ENCODE results near the gene NARS2.

DNA sequence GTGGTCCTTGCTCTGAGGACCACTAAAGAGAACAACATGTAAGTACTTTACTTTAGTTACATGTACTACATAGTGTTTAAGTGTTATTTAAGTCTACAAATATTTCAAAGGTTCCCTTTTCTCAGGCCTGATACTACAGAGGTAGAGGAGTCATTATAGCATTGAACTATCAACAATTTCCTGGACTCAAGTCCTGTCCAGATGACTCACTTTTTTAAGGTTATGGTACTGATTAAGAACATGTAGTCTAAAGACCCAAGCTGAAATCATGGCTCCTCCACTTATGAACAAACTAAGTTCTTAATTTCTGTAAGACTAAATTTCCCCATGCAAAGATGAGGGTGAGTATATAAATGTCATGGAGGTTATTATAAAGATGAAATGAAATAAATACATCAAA, 74.7 kb downstream of the NARS2 start:
- TF ChIP-seq PAX5 (IDR thresholded peaks at IDR 0.05; ENCODE audit: insufficient read depth, low read length, severe bottlenecking), result no peak
- no peak for TF ChIP-seq POLR2A (IDR thresholded peaks at IDR 0.05; ENCODE audit: low read depth, low read length)
- TF ChIP-seq TAF1 (IDR thresholded peaks at IDR 0.05; ENCODE audit: low read depth, low read length), result no peak
- TF ChIP-seq POLR2AphosphoS5 (IDR thresholded peaks at IDR 0.05; ENCODE audit: low read depth, low read length), result no peak
- TF ChIP-seq SPI1 (IDR thresholded peaks at IDR 0.05; ENCODE audit: low read depth, low read length), result no peak
- no peak for TF ChIP-seq POU2F2 (IDR thresholded peaks at IDR 0.05; ENCODE audit: low read depth, low read length)

All from GM12891 (cell line).